ES-I3 (cell line): ENCODE data around the gene WDR37.
A peak's percentile ranks its signal among the peaks of the same experiment; 100 is the strongest.
"Not testable (repeated sequence)": the region's sequence is repeated elsewhere in the genome, so short reads cannot be mapped to it uniquely, and the experiment has no call there.

Experiments
- H3K36me3 ChIP-seq: 2 replicates; pipeline ENCODE4 v1.6.1; 2013; ENCODE audit warnings: mild to moderate bottlenecking, low read length, control low read depth, moderate library complexity; ENCODE audit not compliant: insufficient read depth
- H3K4me1 ChIP-seq: 2 replicates; pipeline ENCODE4 v1.6.1; 2013; ENCODE audit warnings: mild to moderate bottlenecking, control low read depth, low read length; ENCODE audit not compliant: insufficient read depth
- H3K9ac ChIP-seq: 2 replicates; pipeline ENCODE4 v1.6.1; 2013; ENCODE audit warnings: low read depth, mild to moderate bottlenecking, low read length, moderate library complexity
- H3K9me3 ChIP-seq: 2 replicates; pipeline ENCODE4 v1.6.1; 2013; ENCODE audit warnings: mild to moderate bottlenecking, low read length, moderate library complexity; ENCODE audit not compliant: control insufficient read depth, insufficient read depth

WDR37 gene

DNA sequence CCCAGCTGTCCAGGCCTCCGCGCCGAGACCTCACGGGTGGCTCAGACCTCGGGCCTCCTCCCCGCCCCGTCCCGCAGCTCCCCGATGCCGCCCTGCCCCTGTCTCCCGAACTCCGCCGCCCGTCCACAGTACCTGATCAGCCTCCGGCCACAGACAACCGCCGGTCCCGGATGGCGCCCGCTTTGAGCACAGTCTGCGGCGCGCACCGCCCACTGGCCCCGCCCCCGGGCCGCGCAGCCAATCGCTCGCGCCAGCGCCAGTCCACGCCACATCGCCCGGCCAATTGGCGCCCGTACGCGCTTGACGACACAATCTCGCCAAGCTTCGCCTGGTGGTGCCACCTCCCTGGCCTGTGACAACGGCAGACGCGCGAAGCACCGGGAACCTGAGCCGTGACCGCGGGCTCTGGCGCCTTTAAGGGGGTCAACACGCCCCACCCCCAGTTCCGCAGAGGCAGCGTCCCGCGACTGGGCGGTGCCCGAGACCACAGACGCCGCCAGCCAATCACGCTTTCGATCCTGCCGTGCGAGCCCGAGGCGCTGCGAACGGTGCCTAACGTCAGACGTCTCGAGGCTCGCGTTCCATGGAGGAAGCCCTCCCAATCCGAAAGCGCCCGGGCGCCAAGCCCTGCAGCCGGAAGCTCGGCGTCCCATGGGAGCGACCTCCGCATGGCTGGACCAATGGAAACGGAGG, 7.3 kb upstream of the WDR37 start, which contains the start of gene IDI1:
TSS of gene IDI1 (minus strand) at position 388 of the 693 bp plus-strand sequence. CDS start at position 272, 116 bp downstream.
- Histone ChIP-seq H3K36me3 (no peaks in the 10 kb centered on the region), H3K9ac (peak within 1 kb of the TSS; percentile 81), H3K4me1 (no peaks in the 10 kb centered on the region), H3K9me3 (no peaks in the 10 kb centered on the region)

DNA sequence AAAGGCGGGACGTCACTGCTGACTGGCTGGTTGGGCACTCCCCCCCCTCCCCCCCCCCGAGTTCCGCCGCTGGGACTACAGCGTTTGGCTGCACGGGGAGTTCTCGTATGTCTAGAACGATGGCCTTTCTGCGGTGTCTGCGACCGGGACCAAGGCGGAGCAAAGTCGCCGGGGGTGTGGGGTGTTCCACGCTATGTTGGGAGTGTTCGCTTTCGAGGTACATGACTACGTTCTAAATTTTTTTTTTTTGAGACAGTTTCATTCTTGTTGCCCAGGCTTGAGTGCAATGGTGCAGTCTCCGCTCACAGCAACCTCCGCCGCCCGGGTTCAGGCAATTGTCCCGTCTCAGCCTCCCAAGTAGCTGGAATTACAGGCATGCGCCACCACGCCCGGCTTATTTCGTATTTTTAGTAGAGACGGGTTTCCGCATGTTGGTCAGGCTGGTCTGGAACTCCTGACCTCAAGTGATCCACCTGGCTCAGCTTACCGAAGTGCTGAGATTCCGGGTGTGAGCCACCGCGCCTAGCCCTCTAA, 6.7 kb upstream of the WDR37 start:
- H3K4me1 ChIP-seq: no peaks in the 10 kb centered on the region
- H3K36me3 ChIP-seq: no peaks in the 10 kb centered on the region
- H3K9ac ChIP-seq: peak overlapping the region; percentile 81
- H3K9me3 ChIP-seq: no peaks in the 10 kb centered on the region

DNA sequence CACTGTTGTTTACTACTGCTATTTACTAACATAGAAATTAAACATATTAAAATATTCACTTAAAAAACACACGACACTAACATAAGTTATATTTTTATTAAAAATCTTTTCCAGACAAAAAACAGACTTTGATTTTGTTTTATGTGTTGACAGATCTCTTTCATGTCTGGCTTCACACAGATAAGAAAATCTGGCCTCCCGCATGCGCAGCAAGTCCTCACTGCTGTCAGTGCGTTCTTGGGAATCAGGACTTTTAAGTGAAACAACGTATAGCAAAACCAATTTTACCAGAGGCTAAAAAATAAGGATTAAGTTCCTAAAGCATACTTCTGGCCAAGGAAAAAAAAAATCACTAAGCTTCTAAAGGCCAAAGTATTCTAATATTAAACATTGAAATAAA, 6.0 kb upstream of the WDR37 start:
- H3K9me3 ChIP-seq: no peaks in the 10 kb centered on the region
- peak overlapping the region; percentile 81 for H3K9ac ChIP-seq
- H3K36me3 ChIP-seq: no peaks in the 10 kb centered on the region
- H3K4me1 ChIP-seq: no peaks in the 10 kb centered on the region

DNA sequence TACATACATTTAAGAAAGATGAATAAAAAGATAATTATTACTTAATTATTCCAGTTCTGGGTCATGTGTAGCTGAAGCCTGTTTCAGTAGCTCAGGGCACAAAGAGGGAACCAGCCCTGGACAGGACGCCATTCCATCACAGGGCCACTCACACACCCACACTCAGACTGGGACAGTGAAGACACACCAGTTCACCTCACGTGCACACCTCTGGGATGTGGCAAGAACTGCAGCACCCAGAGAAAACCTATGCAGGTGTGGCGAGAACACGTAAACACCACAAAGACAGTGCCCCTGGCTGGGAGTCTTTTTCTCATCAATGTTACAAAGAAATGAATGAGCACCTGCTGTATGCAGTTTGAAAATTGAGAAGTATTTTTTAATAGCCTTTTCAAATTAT, 5.6 kb upstream of the WDR37 start:
- Histone ChIP-seq H3K4me1 (no peaks in the 10 kb centered on the region), H3K36me3 (no peaks in the 10 kb centered on the region), H3K9ac (peak overlapping the region; percentile 81; the same call in 1 of the 2 replicates), H3K9me3 (no peaks in the 10 kb centered on the region)

DNA sequence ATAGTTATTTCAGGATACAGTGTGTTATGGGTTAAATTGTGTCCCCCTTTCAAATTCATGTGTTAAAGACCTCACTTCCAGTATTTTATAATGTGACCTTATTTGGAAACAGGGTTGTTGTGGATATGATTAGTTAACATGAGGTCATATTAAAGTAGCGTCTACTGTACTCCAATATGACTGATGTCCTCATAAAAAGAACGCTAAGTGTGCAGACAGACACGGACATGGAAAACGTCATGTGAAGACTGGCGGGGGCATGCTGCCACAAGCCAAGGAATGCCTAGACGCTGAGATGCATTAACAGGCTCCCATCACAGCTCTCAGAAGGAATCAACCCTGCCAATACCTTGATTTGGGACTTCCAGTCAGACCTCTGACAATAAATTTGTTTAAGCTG, 1.5 kb upstream of the WDR37 start:
- Histone ChIP-seq H3K4me1 (peaks cover 9% of the 10 kb centered on the region), H3K9ac (peak overlapping the region; percentile 70; the same call in 1 of the 2 replicates), H3K36me3 (no peaks in the 10 kb centered on the region), H3K9me3 (no peaks in the 10 kb centered on the region)

DNA sequence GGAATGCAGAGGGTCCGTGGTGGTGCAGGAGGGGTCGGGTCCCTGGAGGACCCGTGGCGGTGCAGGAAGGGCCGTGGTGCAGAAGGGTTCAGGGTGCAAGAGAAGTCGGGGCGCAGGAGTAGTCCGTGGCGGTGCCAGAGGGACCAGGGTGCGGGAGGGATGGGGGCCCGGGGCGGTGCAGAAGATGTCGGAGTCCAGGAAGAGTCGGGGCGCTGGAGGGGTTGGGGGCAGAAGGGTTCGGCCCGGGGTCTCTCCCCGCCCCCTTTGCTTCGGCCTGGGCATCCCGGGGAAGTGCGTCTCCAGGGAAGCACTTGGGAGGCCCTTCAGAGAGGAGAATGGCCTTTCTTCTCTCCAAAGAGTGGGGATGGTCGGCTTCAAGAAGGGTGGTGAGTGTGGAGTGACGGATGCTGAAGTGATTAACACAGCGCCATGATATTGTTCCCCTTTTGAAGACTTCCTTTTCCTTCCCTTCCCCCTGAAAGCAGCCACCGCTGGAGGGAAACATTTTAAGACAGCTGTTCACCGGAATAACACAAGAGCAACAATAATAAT, 997 bp downstream of the WDR37 start:
- H3K9ac ChIP-seq: peak overlapping the region; percentile 70
- H3K36me3 ChIP-seq: no peaks in the 10 kb centered on the region
- H3K9me3 ChIP-seq: no peaks in the 10 kb centered on the region
- peaks cover 9% of the 10 kb centered on the region for H3K4me1 ChIP-seq

DNA sequence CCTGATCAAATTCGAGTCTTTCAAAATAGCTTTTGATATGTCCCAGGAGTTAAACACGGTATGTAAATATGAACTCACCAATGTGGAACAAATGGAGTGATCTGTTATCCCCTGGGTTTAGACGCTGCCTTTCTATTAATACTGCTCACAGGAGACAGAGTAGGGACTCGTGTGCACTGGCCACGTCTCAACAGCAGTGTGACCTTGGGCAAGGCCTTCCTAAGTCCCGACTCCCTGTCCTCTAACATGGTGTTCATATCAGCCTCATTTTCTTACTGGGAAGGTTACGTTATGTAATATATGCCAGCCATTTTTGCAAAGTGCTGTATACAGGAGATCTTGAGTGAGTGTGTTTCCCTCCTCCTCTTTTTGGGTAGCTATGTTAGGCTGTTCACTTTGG, 1.8 kb downstream of the WDR37 start:
- Histone ChIP-seq H3K9ac (0 out of 2 replicates have a peak overlapping the region, but pooled peaks have one; percentile 70), H3K36me3 (no peaks in the 10 kb centered on the region), H3K4me1 (peaks cover 9% of the 10 kb centered on the region), H3K9me3 (no peaks in the 10 kb centered on the region)

DNA sequence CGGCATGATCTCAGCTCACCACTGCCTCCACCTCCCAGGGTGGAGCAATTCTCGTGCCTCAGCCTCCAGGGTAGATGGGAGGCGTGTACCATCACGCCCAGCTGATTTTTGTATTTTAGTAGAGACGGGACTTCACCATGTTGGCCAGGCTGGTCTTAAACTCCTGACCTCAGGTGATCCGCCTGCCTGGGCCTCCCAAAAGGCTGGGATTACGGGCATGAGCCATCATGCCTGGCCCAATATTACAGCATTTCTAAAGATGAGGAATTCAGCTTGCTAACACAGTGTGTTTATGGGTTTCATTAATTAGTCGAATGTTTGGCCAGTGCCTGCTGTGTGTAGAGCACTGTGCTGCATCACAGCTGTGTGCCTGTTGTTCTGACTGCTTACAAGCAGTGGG, 3.7 kb downstream of the WDR37 start:
- Histone ChIP-seq H3K9me3 (no peaks in the 10 kb centered on the region), H3K9ac (no peak overlapping the region), H3K4me1 (peaks cover 9% of the 10 kb centered on the region), H3K36me3 (no peaks in the 10 kb centered on the region)

DNA sequence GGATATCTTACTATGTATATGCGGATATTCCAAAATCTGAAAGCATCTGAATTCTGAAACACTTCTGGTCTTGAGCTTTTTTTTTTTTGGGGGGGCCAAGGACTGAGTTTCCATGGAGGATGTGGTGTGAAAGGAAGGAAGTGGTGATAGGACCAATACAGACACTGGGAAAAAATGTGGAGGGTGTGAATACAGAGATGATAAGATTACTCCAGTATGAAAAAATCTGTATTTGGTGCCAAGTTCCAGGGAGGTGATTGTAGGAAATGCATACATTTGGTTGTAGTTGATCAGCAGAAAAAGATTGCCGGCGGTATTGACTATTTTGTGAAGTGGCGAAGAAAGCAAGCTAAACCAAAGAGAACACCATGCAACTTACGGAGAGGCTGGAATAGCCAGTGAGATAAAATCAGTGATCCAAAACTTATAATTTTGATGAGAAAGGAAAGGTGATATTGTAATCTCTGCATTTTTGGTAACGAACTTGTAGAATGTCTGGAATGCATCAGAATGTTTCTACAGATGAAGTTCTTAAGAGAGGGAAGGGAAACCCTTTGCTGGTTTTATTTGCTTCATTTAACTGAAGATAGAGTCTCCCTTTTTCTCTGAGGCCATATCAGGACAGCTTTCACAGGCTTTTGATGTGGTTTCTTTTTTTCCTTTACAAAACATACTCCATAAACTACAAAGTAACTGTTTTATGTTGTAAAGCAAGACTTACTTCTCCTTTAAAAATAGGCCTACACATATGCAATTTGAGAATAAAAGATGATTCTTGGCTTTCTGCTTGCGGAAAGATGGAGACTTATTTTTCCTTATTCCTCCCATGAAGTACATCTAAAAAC, 6.0 kb downstream of the WDR37 start:
- no peak overlapping the region for H3K9ac ChIP-seq
- H3K36me3 ChIP-seq: no peaks in the 10 kb centered on the region
- no peaks in the 10 kb centered on the region for H3K9me3 ChIP-seq
- peaks cover 9% of the 10 kb centered on the region for H3K4me1 ChIP-seq

DNA sequence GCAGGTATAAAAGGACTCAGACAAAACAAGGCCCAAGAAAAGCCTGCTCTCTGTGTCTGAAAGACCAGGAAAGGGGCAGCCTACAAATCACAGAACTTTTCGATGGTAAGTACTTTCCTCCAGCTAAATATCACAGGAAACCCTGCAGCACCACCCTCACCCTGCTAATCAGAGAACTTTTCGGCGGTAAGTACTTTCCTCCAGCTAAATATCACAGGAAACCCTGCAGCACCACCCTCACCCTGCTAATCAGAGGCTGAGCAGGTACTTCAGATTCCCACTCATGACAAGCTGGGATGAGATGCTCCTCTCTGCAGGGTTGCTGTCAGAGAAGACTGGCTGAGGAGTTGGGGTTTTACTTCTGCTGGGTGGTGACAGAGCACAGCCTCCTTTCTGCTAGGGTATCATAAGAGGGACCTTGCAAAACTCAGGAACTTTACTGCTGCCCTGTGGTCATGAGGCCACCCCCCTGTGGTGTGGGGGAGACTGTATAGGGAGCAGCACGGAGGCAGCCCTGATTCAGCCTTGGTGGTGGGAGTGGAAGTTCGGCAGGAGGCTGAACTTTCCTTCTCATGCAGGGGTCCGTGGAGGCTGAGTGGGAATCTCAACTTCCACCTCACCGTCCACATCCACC, 7.2 kb downstream of the WDR37 start:
- no peaks in the 10 kb centered on the region for H3K36me3 ChIP-seq
- no peak overlapping the region for H3K9ac ChIP-seq
- peaks cover 2% of the 10 kb centered on the region; the same call in 1 of the 2 replicates for H3K4me1 ChIP-seq
- H3K9me3 ChIP-seq: no peaks in the 10 kb centered on the region

DNA sequence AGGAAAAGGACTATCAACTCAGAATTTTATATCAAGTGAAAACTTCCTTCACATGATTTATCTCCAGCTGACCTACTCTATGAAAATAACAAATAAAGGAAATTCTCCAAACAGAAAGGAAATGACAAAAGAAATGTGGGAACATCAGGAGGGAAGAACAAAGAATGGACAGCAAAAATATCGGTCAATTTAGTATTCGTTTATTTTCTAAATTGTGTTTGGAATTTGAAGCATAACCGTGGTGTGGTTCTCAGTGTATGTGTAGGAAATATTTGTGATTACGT, 8.7 kb downstream of the WDR37 start:
- H3K36me3 ChIP-seq: no peaks in the 10 kb centered on the region
- H3K9ac ChIP-seq: no peak overlapping the region
- H3K4me1 ChIP-seq: no peaks in the 10 kb centered on the region; the same call in 1 of the 2 replicates
- H3K9me3 ChIP-seq: no peaks in the 10 kb centered on the region

DNA sequence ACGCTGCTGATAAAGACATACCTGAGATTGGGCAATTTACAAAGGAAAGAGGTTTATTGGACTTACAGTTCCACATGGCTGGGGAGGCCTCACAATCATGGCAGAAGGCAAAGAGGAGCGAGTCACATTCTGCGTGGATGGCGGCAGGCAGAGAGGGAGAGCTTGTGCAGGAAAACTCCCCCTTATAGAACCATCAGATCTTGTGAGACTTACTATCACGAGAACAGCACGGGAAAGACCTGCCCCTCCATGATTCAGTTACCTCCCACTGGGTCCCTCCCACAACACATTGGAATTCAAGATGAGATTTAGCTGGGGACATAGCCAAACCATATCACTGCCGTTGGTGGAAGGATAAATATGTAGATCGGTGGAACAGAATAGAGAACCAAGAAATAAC, 10.5 kb downstream of the WDR37 start:
- not testable (repeated sequence) for H3K4me1 ChIP-seq, H3K9me3 ChIP-seq, H3K9ac ChIP-seq, H3K36me3 ChIP-seq

DNA sequence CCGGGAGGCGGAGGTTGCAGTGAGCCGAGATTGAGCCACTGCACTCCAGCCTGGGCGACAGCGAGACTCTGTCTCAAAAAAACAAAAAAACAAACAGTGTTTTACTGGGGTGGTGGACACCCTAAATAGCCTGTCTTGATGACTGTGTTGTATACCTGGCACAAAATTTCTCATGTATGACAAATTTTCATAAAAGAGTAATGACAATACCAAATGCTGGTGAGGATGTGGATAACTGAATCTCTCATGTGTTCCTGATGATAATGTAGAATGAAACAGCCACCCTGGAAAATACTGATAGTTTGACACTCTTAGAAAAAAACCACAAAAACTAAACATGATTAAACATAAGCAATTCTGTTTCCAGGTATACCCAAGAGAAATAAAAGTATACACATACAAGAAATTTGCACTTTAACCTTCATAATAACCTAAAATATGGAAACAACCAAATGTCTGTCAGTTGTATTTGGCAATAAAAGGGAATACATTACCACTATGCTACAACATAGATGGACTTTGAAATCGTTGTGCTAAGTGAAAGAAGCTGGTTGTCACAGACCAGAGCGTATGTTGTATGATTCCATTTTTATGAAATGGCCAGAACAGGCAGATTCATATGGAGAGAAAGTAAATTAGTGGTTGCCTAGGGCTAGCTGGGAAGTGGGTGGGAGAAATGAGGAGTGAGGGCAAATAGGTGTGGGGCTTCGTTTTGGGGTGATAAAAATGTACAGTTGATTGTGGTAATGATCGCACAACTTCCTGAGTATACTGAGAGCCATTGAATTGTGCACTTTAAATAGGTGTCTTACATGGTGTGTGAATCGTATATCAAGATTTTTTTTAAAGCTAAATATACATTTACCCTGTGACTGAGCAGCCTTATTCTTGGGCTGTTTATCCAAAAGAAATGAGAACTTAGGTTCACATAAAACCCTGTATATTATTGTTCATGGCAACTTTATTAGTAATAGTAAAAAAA, 12.5 kb downstream of the WDR37 start:
- H3K4me1 ChIP-seq: peaks cover 4% of the 10 kb centered on the region
- peaks cover 3% of the 10 kb centered on the region; the same call in 1 of the 2 replicates for H3K36me3 ChIP-seq
- H3K9ac ChIP-seq: no peak overlapping the region
- H3K9me3 ChIP-seq: no peaks in the 10 kb centered on the region
